GM12878 (cell line): ENCODE data around the gene PPME1. TPM values are rescaled to one million over a fixed set of nuclear protein-coding genes. Genes with fewer than 3 reads are reported as not detected.

Experiments
- ATAC-seq: fragments of 200-7000 bp; cut with Tn5 transposase; 3 replicates; pipeline ENCODE4 v1.9.1; 2020; ENCODE audit warnings: mild to moderate bottlenecking, moderate library complexity
- BruUV-seq: library from RNA; stranded (reverse); fragments of 400-500 nt; replicated peaks from 2 replicates; lab custom pipeline; 2021; lab: Mats Ljungman, UMichigan
- CTCF ChIA-PET: fragments of 300-600 bp; sonication (Branson Sonifier 250); formaldehyde crosslinking; extraction: SDS; loops from one replicate; lab custom pipeline; 2021; ENCODE audit warnings: inconsistent platforms; lab: Yijun Ruan, JAX
- POLR2A ChIA-PET: fragments of 350-600 bp; formaldehyde crosslinking; extraction: SDS; loops from one replicate; lab custom pipeline; 2021; ENCODE audit warnings: inconsistent platforms; lab: Charles Lee
- RAD21 ChIA-PET: fragments of 300-600 bp; sonication (Branson Sonifier 250); formaldehyde crosslinking; loops from one replicate; lab custom pipeline; 2023; ENCODE audit warnings: antibody characterized with exemption; ENCODE audit not compliant: unreplicated experiment; lab: Charles Lee
- SMC1A ChIA-PET: fragments of 300-600 bp; sonication (Branson Sonifier 250); formaldehyde crosslinking; loops from one replicate; lab custom pipeline; 2023; ENCODE audit not compliant: unreplicated experiment, uncharacterized antibody; lab: Charles Lee
- DNase-seq: peaks from one replicate; pipeline ENCODE4 v3.0.0-alpha.2; 2011; ENCODE audit warnings: low read depth, low spot score
- FAIRE-seq: peaks from 3 replicates; lab custom pipeline; 2011; peaks lifted over from hg19 to GRCh38; lab: Jason Lieb, UNC
- H2AFZ ChIP-seq: 2 replicates; pipeline ENCODE4 v1.6.0; 2011; ENCODE audit warnings: low read depth, low read length, control low read depth; ENCODE audit not compliant: control insufficient read depth
- H3K27ac ChIP-seq: 2 replicates; pipeline ENCODE4 v1.5.1; 2011; ENCODE audit warnings: control low read depth; ENCODE audit not compliant: control insufficient read depth, insufficient read depth
- H3K27me3 ChIP-seq, 2 experiments: replicated peaks in 1 of 2; 2 replicates each; pipeline versions ENCODE4 v1.6.0 to v1.6.1; 2011; ENCODE audit warnings: low read length in 1 of 2; ENCODE audit not compliant: control insufficient read depth in 2 of 2, insufficient read depth in 2 of 2
- H3K36me3 ChIP-seq, 2 experiments: 2 replicates each; pipeline ENCODE4 v1.5.1; 2011; ENCODE audit warnings: low read length in 1 of 2; ENCODE audit not compliant: control insufficient read depth in 2 of 2, insufficient read depth in 2 of 2
- H3K4me1 ChIP-seq: 2 replicates; pipeline ENCODE4 v1.6.1; 2011; ENCODE audit warnings: mild to moderate bottlenecking, low read length, moderate library complexity, mixed read lengths; ENCODE audit not compliant: control insufficient read depth, insufficient read depth
- H3K4me2 ChIP-seq: 2 replicates; pipeline ENCODE4 v1.6.0; 2011; ENCODE audit warnings: control low read depth; ENCODE audit not compliant: control insufficient read depth, insufficient read depth
- H3K4me3 ChIP-seq: fragments of 200-600 bp; sonication (generic); 2 replicates; pipeline ENCODE4 v1.5.1; 2016
- H3K79me2 ChIP-seq: 2 replicates; pipeline ENCODE4 v1.6.0; 2011; ENCODE audit warnings: low read length; ENCODE audit not compliant: control insufficient read depth, insufficient read depth
- H3K9ac ChIP-seq: 2 replicates; pipeline ENCODE4 v1.8.0; 2011; ENCODE audit warnings: low read length, control low read depth, mixed read lengths; ENCODE audit not compliant: control insufficient read depth, insufficient read depth
- H3K9me3 ChIP-seq: replicated peaks from 3 replicates; pipeline ENCODE4 v1.5.1; 2011; ENCODE audit warnings: mild to moderate bottlenecking, low read length; ENCODE audit not compliant: control insufficient read depth, insufficient read depth
- H4K20me1 ChIP-seq: 2 replicates; pipeline ENCODE4 v1.6.0; 2011; ENCODE audit not compliant: control insufficient read depth, insufficient read depth
- ATF2 ChIP-seq: IDR thresholded peaks from 2 replicates; pipeline ENCODE4 v1.6.1; 2012; ENCODE audit warnings: low read length, inconsistent platforms
- BCL3 ChIP-seq: IDR thresholded peaks from 2 replicates; pipeline ENCODE4 v1.6.1; 2011; ENCODE audit warnings: borderline replicate concordance, low read depth, mild to moderate bottlenecking, moderate library complexity, low read length; ENCODE audit not compliant: insufficient read depth, poor library complexity, severe bottlenecking
- FOS ChIP-seq: IDR thresholded peaks from 3 replicates; pipeline ENCODE4 v1.6.1; 2011; ENCODE audit warnings: borderline replicate concordance; ENCODE audit not compliant: insufficient read length; ENCODE audit errors: extremely low read depth
- JUND ChIP-seq: IDR thresholded peaks from 2 replicates; pipeline ENCODE4 v1.6.1; 2012; ENCODE audit warnings: low read depth, mild to moderate bottlenecking, low read length, improper control_type of control experiment, moderate library complexity
- LARP7 ChIP-seq: fragments of 450-650 bp; IDR thresholded peaks from 2 replicates; pipeline ENCODE4 v1.6.1; 2017; ENCODE audit warnings: mild to moderate bottlenecking
- MEF2A ChIP-seq: IDR thresholded peaks from 2 replicates; pipeline ENCODE4 v1.6.1; 2011; ENCODE audit warnings: low read depth, mild to moderate bottlenecking, low read length, moderate library complexity; ENCODE audit not compliant: insufficient read depth
- NKRF ChIP-seq: fragments of 450-650 bp; conservative IDR thresholded peaks from 2 replicates; pipeline ENCODE4 v1.6.1; 2017; ENCODE audit warnings: mild to moderate bottlenecking, moderate library complexity
- SREBF1 ChIP-seq: IDR thresholded peaks from 2 replicates; pipeline ENCODE4 v1.6.1; 2012; ENCODE audit warnings: mild to moderate bottlenecking, low read length
- SUPT20H ChIP-seq: IDR thresholded peaks from 2 replicates; pipeline ENCODE4 v1.6.1; 2011; ENCODE audit warnings: low read depth, mild to moderate bottlenecking, low read length, moderate library complexity, borderline replicate concordance; ENCODE audit not compliant: control insufficient read depth
- TCF3 ChIP-seq: IDR thresholded peaks from 2 replicates; pipeline ENCODE4 v1.6.1; 2012; ENCODE audit warnings: low read depth, mild to moderate bottlenecking, low read length, borderline replicate concordance; ENCODE audit not compliant: insufficient read depth
- ZBTB11 ChIP-seq: fragments of 450-650 bp; formaldehyde crosslinking; IDR thresholded peaks from 2 replicates; pipeline ENCODE4 v1.5.0; 2022; ENCODE audit warnings: mild to moderate bottlenecking, missing genetic modification characterization
- ZNF274 ChIP-seq: IDR thresholded peaks from one replicate; pipeline ENCODE4 v1.8.0; 2011; ENCODE audit not compliant: insufficient read length, insufficient read depth
- ZNF622 ChIP-seq: fragments of 450-650 bp; IDR thresholded peaks from 2 replicates; pipeline ENCODE4 v1.6.1; 2017; ENCODE audit warnings: mild to moderate bottlenecking, inconsistent platforms
- WGBS: methylation state at CpG from one replicate; pipeline ENCODE4 v1.1.6; 2016; ENCODE audit warnings: low lambda C conversion rate; ENCODE audit not compliant: insufficient replicate concordance, insufficient coverage; ENCODE audit errors: missing lambda C conversion rate; 5-methylcytosine and 5-hydroxymethylcytosine counted together
- in situ Hi-C: fragments of 300-500 bp; cut with MboI; formaldehyde crosslinking; loops from 9 replicates; pipeline ENCODE4 v1.14.3; 2018; ENCODE audit warnings: mixed read lengths
- intact Hi-C: fragments of 100-400 bp; cut with micrococcal nuclease; formaldehyde crosslinking; loops from one replicate; pipeline ENCODE4 v1.14.2; 2022; ENCODE audit not compliant: unreplicated experiment
- polyA plus RNA-seq, 11 experiments: library from polyadenylated mRNA; depleted of rRNA in 4 of 11; unstranded in 6 of 11; stranded (reverse) in 5 of 11; fragments of >200 nt; fragmentation: Nextera tagmentation in 4 of 11; fragmentation: Illumina TruSeq in 1 of 11; extraction: Ambion mirVana in 4 of 11; extraction: Trizol in 1 of 11; gene quantifications; 1 replicate in 1 of 11; 2 replicates in 10 of 11; pipeline versions ENCODE4 v1.2.1 to v1.2.3, GENCODE V29; 2011 to 2016; ENCODE audit warnings: inconsistent platforms in 2 of 11, missing spikeins in 2 of 11, low read depth in 1 of 11
- total RNA-seq, 4 experiments: library from RNA; depleted of rRNA in 3 of 4; stranded (reverse); fragments of >200 nt in 3 of 4; fragmentation: Illumina TruSeq in 1 of 4; extraction: Trizol in 1 of 4; gene quantifications; 2 replicates each; pipeline versions ENCODE4 v1.2.1 to v1.2.3, GENCODE V29; 2013 to 2021

PPME1 gene
- total and polyA plus RNA-seq, 10 of the 15 experiments (the other 5 are each of a cell fraction or from before 2014, with no cell fraction given): 3.1 to 51.4 (median 20.8) TPM

- TF ChIP-seq LARP7 (no peak), BCL3 (no peak), ZNF622 (no peak), FOS (no peak), ATF2 (no peak)
Observed at GRCh38 chr11:74144592-74144991, 26.5 kb upstream of the PPME1 start (continued).

- in situ Hi-C loops: no loop called here
- ATAC-seq (no peak), FAIRE-seq (no peak), DNase-seq (no peak)
- ChIA-PET POLR2A (no interaction called here), RAD21 (no interaction called here), CTCF (interaction anchor here (0.6 to 1.2 kb wide), 2 partner anchors 11 to 133 kb away, joined by 3 read pairs; no protein-coding TSS in a partner anchor), SMC1A (interaction anchor here (0.9 to 2.0 kb wide), 3 partner anchors 12 to 47 kb away, joined by 3 to 5 read pairs (median 4); no protein-coding TSS in a partner anchor)
- H2AFZ ChIP-seq: no peak overlapping the region
- WGBS: 99% methylated on average over 5 of the region's 5 CpGs
- no peak overlapping the region for H3K9ac ChIP-seq
- no peaks in the 10 kb centered on the region; the same call in 2 of the 3 replicates for H3K9me3 ChIP-seq
- intact Hi-C loops: no loop called here
- H3K4me3 ChIP-seq: no peak overlapping the region
- BruUV-seq: no TSS peak
- no peaks in the 10 kb centered on the region for H4K20me1 ChIP-seq
- no peaks in the 10 kb centered on the region for H3K79me2 ChIP-seq
- no peaks in the 10 kb centered on the region for H3K4me1 ChIP-seq
- no peak overlapping the region for H3K4me2 ChIP-seq
- H3K27ac ChIP-seq: no peak overlapping the region
- H3K36me3 ChIP-seq: no peaks in the 10 kb centered on the region
- H3K27me3 ChIP-seq: no peaks in the 10 kb centered on the region
- TF ChIP-seq TCF3: no peak
- no peak for TF ChIP-seq FOS
- no peak for TF ChIP-seq JUND
- TF ChIP-seq SREBF1: no peak
- TF ChIP-seq MEF2A: no peak
- no peak for TF ChIP-seq ZBTB11
- TF ChIP-seq ZNF274: no peak
- no peak for TF ChIP-seq NKRF
- TF ChIP-seq SUPT20H: no peak
Observed at GRCh38 chr11:74147199-74147929, 23.7 kb upstream of the PPME1 start.
